ENCODE results near the gene OR14C36. TPM values are rescaled to one million over a fixed set of nuclear protein-coding genes. Genes with fewer than 3 reads are reported as not detected.

OR14C36 gene
- total and polyA plus RNA-seq, 2 of the 13 experiments (the other 11 are each of a cell fraction or from before 2014, with no cell fraction given) = not detected

DNA sequence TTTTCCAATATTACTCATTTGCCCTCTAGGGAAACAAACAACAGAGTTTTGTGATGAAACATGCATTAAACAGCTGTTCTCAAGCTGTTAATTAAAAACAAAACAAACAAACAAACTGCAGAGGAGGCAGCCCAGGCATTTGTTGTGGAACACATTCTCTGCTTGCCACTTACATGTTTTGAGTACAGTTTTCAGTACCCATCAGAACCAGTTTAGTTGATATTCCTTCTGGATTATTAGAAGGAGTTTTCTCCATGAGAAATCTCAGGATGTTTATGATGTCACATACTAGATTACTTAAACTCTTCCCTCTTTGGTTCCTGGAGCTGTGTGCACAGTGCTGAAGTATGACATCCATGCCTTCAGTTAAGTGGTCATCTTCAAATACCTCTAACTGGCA is 26.9 kb downstream of the OR14C36 start, which contains the start of gene OR2T6:
OR2T6 (plus strand) TSS at position 301 of the 400 bp plus-strand sequence. CDS start 11,863 bp downstream, outside the sequence.
- BruUV-seq (replicated peaks) = no TSS peak
- TF ChIP-seq ZNF782 (CRISPR knock-in tag; IDR thresholded peaks at IDR 0.05; ENCODE audit: borderline replicate concordance) (no peak), ZFP1 (CRISPR knock-in tag; IDR thresholded peaks at IDR 0.05) (no peak), ZNF530 (CRISPR knock-in tag; IDR thresholded peaks at IDR 0.05; ENCODE audit: low read depth) (no peak), SUZ12 (IDR thresholded peaks at IDR 0.05; ENCODE audit: low read depth, low read length) (no peak), DMAP1 (CRISPR knock-in tag; IDR thresholded peaks at IDR 0.05) (no peak), ZNF616 (CRISPR knock-in tag; IDR thresholded peaks at IDR 0.05; ENCODE audit: low read depth) (no peak), ADNP (CRISPR knock-in tag; IDR thresholded peaks at IDR 0.05) (no peak), SAFB2 (CRISPR knock-in tag; IDR thresholded peaks at IDR 0.05; ENCODE audit: borderline replicate concordance, low read depth) (no peak)
- FAIRE-seq (no peak), DNase-seq (ENCODE audit: low spot score) (no peak), ATAC-seq (no peak)
- H3K27me3 ChIP-seq (ENCODE audit: control insufficient read depth in 1 of 2, insufficient read depth in 2 of 2, low read length in 2 of 2) = no peaks in the 10 kb centered on the region
- peaks cover 41% of the 10 kb centered on the region for H3K9me3 ChIP-seq (ENCODE audit: low read length)
- H3K79me2 ChIP-seq (ENCODE audit: insufficient read depth, low read length) = no peaks in the 10 kb centered on the region
- in situ Hi-C loops (cut with HindIII; ENCODE audit: extremely low pct_ligation_motif_present, low pct_unique_long_range_greater_than_20kb) = no loop called here
- H2AFZ ChIP-seq (ENCODE audit: low read length) = no peak within 1 kb of the TSS
- ChIA-PET POLR2A (no interaction called here), CTCF (ENCODE audit: low intra/inter-chr PET ratio, low total read pairs) (no interaction called here)
- H3K9ac ChIP-seq (ENCODE audit: insufficient read depth, low read depth, low read length) = no peak within 1 kb of the TSS
- no peak within 1 kb of the TSS for H3K4me2 ChIP-seq (ENCODE audit: low read depth, low read length)
- H4K20me1 ChIP-seq (ENCODE audit: insufficient read depth, low read length) = no peaks in the 10 kb centered on the region
- intact Hi-C loops (cut with micrococcal nuclease; ENCODE audit: unreplicated experiment) = no loop called here
- H3K27ac ChIP-seq (ENCODE audit: extremely low read length, insufficient read depth, low read length) = no peak within 1 kb of the TSS
- H3K4me3 ChIP-seq (replicated peaks in 1 of 3; ENCODE audit: insufficient read depth in 1 of 3, low read depth in 2 of 3, low read length in 3 of 3) = no peak within 1 kb of the TSS
- H3K4me1 ChIP-seq (ENCODE audit: insufficient read depth, low read length) = no peaks in the 10 kb centered on the region
- no peaks in the 10 kb centered on the region for H3K36me3 ChIP-seq (replicated peaks in 1 of 2; ENCODE audit: control insufficient read depth in 1 of 2, insufficient read depth in 2 of 2, low read length in 2 of 2)

- CTCF ChIA-PET (ENCODE audit: low intra/inter-chr PET ratio, low total read pairs) = no interaction called here
- intact Hi-C loops (cut with micrococcal nuclease; ENCODE audit: unreplicated experiment) = no loop called here
- H3K4me1 ChIP-seq (ENCODE audit: insufficient read depth, low read length) = no peaks in the 10 kb centered on the region
- no peaks in the 10 kb centered on the region for H4K20me1 ChIP-seq (ENCODE audit: insufficient read depth, low read length)
- no peak overlapping the region for H2AFZ ChIP-seq (ENCODE audit: low read length)
- no peak overlapping the region for H3K4me3 ChIP-seq (replicated peaks in 1 of 3; ENCODE audit: insufficient read depth in 1 of 3, low read depth in 2 of 3, low read length in 3 of 3)
- DNase-seq (ENCODE audit: low spot score) (no peak), FAIRE-seq (no peak), ATAC-seq (no peak)
- no peaks in the 10 kb centered on the region for H3K27me3 ChIP-seq (ENCODE audit: control insufficient read depth in 1 of 2, insufficient read depth in 2 of 2, low read length in 2 of 2)
- POLR2A ChIA-PET = no interaction called here
- BruUV-seq (replicated peaks) = no TSS peak
- WGBS (ENCODE audit: low lambda C conversion rate) = 4% methylated on average over 3 of the region's 3 CpGs
- H3K4me2 ChIP-seq (ENCODE audit: low read depth, low read length) = no peak overlapping the region
- no peak overlapping the region for H3K9ac ChIP-seq (ENCODE audit: insufficient read depth, low read depth, low read length)
- in situ Hi-C loops (cut with HindIII; ENCODE audit: extremely low pct_ligation_motif_present, low pct_unique_long_range_greater_than_20kb) = no loop called here
- H3K27ac ChIP-seq (ENCODE audit: extremely low read length, insufficient read depth, low read length) = no peak overlapping the region
- H3K79me2 ChIP-seq (ENCODE audit: insufficient read depth, low read length) = no peaks in the 10 kb centered on the region
- peaks cover 34% of the 10 kb centered on the region for H3K9me3 ChIP-seq (ENCODE audit: low read length)
- H3K36me3 ChIP-seq (replicated peaks in 1 of 2; ENCODE audit: control insufficient read depth in 1 of 2, insufficient read depth in 2 of 2, low read length in 2 of 2) = no peaks in the 10 kb centered on the region
- TF ChIP-seq ZMAT5 (CRISPR knock-in tag; IDR thresholded peaks at IDR 0.05; ENCODE audit: borderline replicate concordance, low read depth) (no peak), ZNF614 (CRISPR knock-in tag; IDR thresholded peaks at IDR 0.05; ENCODE audit: borderline replicate concordance) (no peak), ZNF567 (CRISPR knock-in tag; IDR thresholded peaks at IDR 0.05; ENCODE audit: borderline replicate concordance) (no peak), ZMYM4 (CRISPR knock-in tag; IDR thresholded peaks at IDR 0.05) (no peak), FOXA3 (CRISPR knock-in tag; IDR thresholded peaks at IDR 0.05) (no peak), ZNF766 (CRISPR knock-in tag; IDR thresholded peaks at IDR 0.05; ENCODE audit: borderline replicate concordance) (no peak), ZNF749 (CRISPR knock-in tag; IDR thresholded peaks at IDR 0.05; ENCODE audit: borderline replicate concordance) (no peak), ZNF709 (CRISPR knock-in tag; IDR thresholded peaks at IDR 0.05) (no peak), MED1 (CRISPR knock-in tag; IDR thresholded peaks at IDR 0.05) (no peak), GATAD2A (CRISPR knock-in tag; IDR thresholded peaks at IDR 0.05) (no peak), ZNF572 (CRISPR knock-in tag; IDR thresholded peaks at IDR 0.05) (no peak), TBL1XR1 (IDR thresholded peaks at IDR 0.05; ENCODE audit: borderline replicate concordance, low read length, partially characterized antibody) (no peak)
Measured at GRCh38 chr1:248376916-248377315, 28.3 kb downstream of the OR14C36 start.
